Activated CD8-positive, alpha-beta T cell treated with anti-CD3 and anti-CD28 coated beads for 36 hours (primary cell): Measurements from ENCODE around the gene RESP18. TPM values are rescaled to one million over a fixed set of nuclear protein-coding genes. Genes with fewer than 3 reads are reported as not detected.

Experiments used
- ATAC-seq: fragments of 200-7000 bp; cut with Tn5 transposase; one replicate; pipeline ENCODE4 v1.10.0; 2021; ENCODE audit warnings: mild to moderate bottlenecking, moderate library complexity
- CTCF ChIA-PET: fragments of 350-600 bp; sonication (Branson Sonifier 250); formaldehyde crosslinking; loops from one replicate; lab custom pipeline; 2021; ENCODE audit warnings: antibody characterized with exemption; lab: Charles Lee
- POLR2A ChIA-PET: fragments of 350-600 bp; sonication (Branson Sonifier 250); formaldehyde crosslinking; loops from one replicate; lab custom pipeline; 2021; ENCODE audit warnings: antibody characterized with exemption; lab: Charles Lee
- DNase-seq: peaks from one replicate; pipeline ENCODE4 v3.0.0-alpha.2; 2020
- H3K27ac Mint-ChIP-seq: one replicate; pipeline ENCODE4 v1.8.0; 2021; ENCODE audit warnings: mild to moderate bottlenecking, mixed read lengths
- H3K27me3 Mint-ChIP-seq: one replicate; pipeline ENCODE4 v1.8.0; 2021; ENCODE audit warnings: mixed read lengths
- H3K36me3 Mint-ChIP-seq: one replicate; pipeline ENCODE4 v1.8.0; 2021; ENCODE audit warnings: low read depth, mixed read lengths
- H3K4me1 Mint-ChIP-seq: one replicate; pipeline ENCODE4 v1.8.0; 2021; ENCODE audit warnings: low read depth, mixed read lengths
- H3K4me3 Mint-ChIP-seq: one replicate; pipeline ENCODE4 v1.8.0; 2021; ENCODE audit warnings: mild to moderate bottlenecking, moderate library complexity, mixed read lengths
- H3K9me3 Mint-ChIP-seq: one replicate; pipeline ENCODE4 v1.8.0; 2021; ENCODE audit warnings: mixed read lengths
- CTCF ChIP-seq: fragments of 200-600 bp; IDR thresholded peaks from one replicate; pipeline ENCODE4 v1.8.0; 2022; ENCODE audit warnings: antibody characterized with exemption, mild to moderate bottlenecking
- intact Hi-C: fragments of 100-400 bp; cut with micrococcal nuclease; formaldehyde crosslinking; loops from one replicate; pipeline ENCODE4 v1.10.0; 2022
- total RNA-seq, 2 experiments: library from RNA; stranded (reverse); gene quantifications; one replicate each; pipeline ENCODE4 v1.2.3, GENCODE V29; 2021

RESP18 gene
- total RNA-seq, 2 experiments from 2014 or later, result not detected

GRCh38 chr2:219356834-219357233 is 24.3 kb upstream of the RESP18 start:
- H3K27me3 Mint-ChIP-seq, result peaks cover 45% of the 10 kb centered on the region
- ATAC-seq (no peak), DNase-seq (no peak)
- H3K36me3 Mint-ChIP-seq, result no peaks in the 10 kb centered on the region
- H3K4me3 Mint-ChIP-seq, result no peak overlapping the region
- intact Hi-C loops, result no loop called here
- H3K27ac Mint-ChIP-seq, result no peak overlapping the region
- ChIA-PET CTCF (interaction anchor here (2.1 kb wide), 1 partner anchor 62 kb away, joined by 8 read pairs; no protein-coding TSS in a partner anchor), POLR2A (interaction anchor here (0.7 kb wide), 1 partner anchor 31 kb away, joined by 3 read pairs; the partner anchor contains the start of gene DNPEP)
- no peak for TF ChIP-seq CTCF
- H3K9me3 Mint-ChIP-seq, result no peaks in the 10 kb centered on the region
- H3K4me1 Mint-ChIP-seq, result peaks cover 4% of the 10 kb centered on the region

- TF ChIP-seq CTCF, result no peak
- Mint-ChIP-seq H3K9me3 (no peaks in the 10 kb centered on the region), H3K36me3 (no peaks in the 10 kb centered on the region), H3K27ac (no peak overlapping the region), H3K4me3 (no peak overlapping the region), H3K4me1 (peaks cover 4% of the 10 kb centered on the region), H3K27me3 (peaks cover 44% of the 10 kb centered on the region)
- CTCF ChIA-PET, result interaction anchor here (0.6 to 1.9 kb wide), 2 partner anchors 53 to 59 kb away, joined by 3 to 8 read pairs; no protein-coding TSS in a partner anchor
- POLR2A ChIA-PET, result no interaction called here
- DNase-seq (no peak), ATAC-seq (no peak)
- intact Hi-C loops, result loop anchor here (5.0 kb wide), 1 partner anchor 197 kb away; no protein-coding TSS in a partner anchor
These were observed 22.0 kb upstream of the RESP18 start for GRCh38 chr2:219354582-219354981.

- no peak for TF ChIP-seq CTCF
- ChIA-PET CTCF (interaction anchor here (1.1 to 2.1 kb wide), 9 partner anchors 9 to 290 kb away, joined by 3 to 10 read pairs (median 4); partner anchors contain the start of gene RESP18), POLR2A (no interaction called here)
- H3K36me3 Mint-ChIP-seq, result no peaks in the 10 kb centered on the region
- H3K27me3 Mint-ChIP-seq, result peaks cover 44% of the 10 kb centered on the region
- intact Hi-C loops, result loop anchor here (5.0 kb wide), 1 partner anchor 196 kb away; no protein-coding TSS in a partner anchor
- H3K4me1 Mint-ChIP-seq, result peaks cover 2% of the 10 kb centered on the region
- DNase-seq, result no peak
- ATAC-seq, result no peak
- no peaks in the 10 kb centered on the region for H3K9me3 Mint-ChIP-seq
- no peak overlapping the region for H3K27ac Mint-ChIP-seq
- H3K4me3 Mint-ChIP-seq, result no peak overlapping the region
These were observed 20.6 kb upstream of the RESP18 start for GRCh38 chr2:219353129-219353528.

- POLR2A ChIA-PET, result no interaction called here
- ATAC-seq, result peak; percentile 95
- CTCF ChIA-PET, result interaction anchor here (0.8 to 2.1 kb wide), 13 partner anchors 9 to 322 kb away, joined by 3 to 10 read pairs (median 4); partner anchors contain the start of gene RESP18
- peaks cover 43% of the 10 kb centered on the region for H3K27me3 Mint-ChIP-seq
- peak; percentile 90 for TF ChIP-seq CTCF
- no peaks in the 10 kb centered on the region for H3K9me3 Mint-ChIP-seq
- H3K27ac Mint-ChIP-seq, result no peak overlapping the region
- intact Hi-C loops, result loop anchor here (5.0 kb wide), 1 partner anchor 195 kb away; no protein-coding TSS in a partner anchor
- H3K36me3 Mint-ChIP-seq, result no peaks in the 10 kb centered on the region
- H3K4me1 Mint-ChIP-seq, result no peaks in the 10 kb centered on the region
- DNase-seq, result peak; percentile 89
- H3K4me3 Mint-ChIP-seq, result no peak overlapping the region
These were observed 20.0 kb upstream of the RESP18 start for GRCh38 chr2:219352448-219353023.

- intact Hi-C loops, result loop anchor here (5.0 kb wide), 1 partner anchor 193 kb away; no protein-coding TSS in a partner anchor
- peaks cover 33% of the 10 kb centered on the region for H3K27me3 Mint-ChIP-seq
- no peaks in the 10 kb centered on the region for H3K9me3 Mint-ChIP-seq
- ChIA-PET POLR2A (no interaction called here), CTCF (interaction anchor here (0.7 to 1.9 kb wide), 7 partner anchors 14 to 321 kb away, joined by 3 to 5 read pairs (median 3); no protein-coding TSS in a partner anchor)
- no peaks in the 10 kb centered on the region for H3K36me3 Mint-ChIP-seq
- H3K4me1 Mint-ChIP-seq, result no peaks in the 10 kb centered on the region
- DNase-seq (no peak), ATAC-seq (no peak)
- no peak overlapping the region for H3K27ac Mint-ChIP-seq
- TF ChIP-seq CTCF, result no peak
- no peak overlapping the region for H3K4me3 Mint-ChIP-seq
These were observed 18.2 kb upstream of the RESP18 start for GRCh38 chr2:219350710-219351221.
